ENCODE measurements around the gene ADIPOR2.

GRCh38 chr12:1642513-1642912 is 48.4 kb upstream of the ADIPOR2 start:
- TF ChIP-seq CTCF (IDR thresholded peaks at IDR 0.05) (no peak), POLR2A (IDR thresholded peaks at IDR 0.05) (no peak)
